ENCODE data around the gene PRDX2.

DNA sequence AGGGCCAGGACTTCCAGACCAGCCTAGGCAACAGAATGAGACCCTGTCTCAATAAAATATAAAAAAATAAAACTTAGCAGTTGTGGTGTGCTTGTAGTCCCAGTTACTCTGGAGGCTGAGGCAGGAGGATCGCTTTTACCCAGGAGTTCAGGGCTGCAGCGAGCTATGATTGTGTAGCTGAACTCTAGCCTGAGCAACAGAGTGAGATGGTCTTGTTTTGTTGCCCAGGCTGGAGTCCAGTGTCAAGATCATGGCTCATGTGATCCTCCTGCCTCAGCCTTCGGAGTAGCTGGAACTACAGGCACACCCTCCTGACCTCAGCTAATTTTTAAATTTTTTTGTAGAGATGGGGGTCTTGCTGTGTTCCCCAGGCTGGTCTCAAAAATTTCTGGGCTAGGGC is 14.6 kb downstream of the PRDX2 start:
- TF ChIP-seq POLR2A (IDR thresholded peaks at IDR 0.05) = no peak
- TF ChIP-seq CTCF (IDR thresholded peaks at IDR 0.05) = no peak

Data from vagina (tissue), 2 donors.